HG03469 (cell line): ENCODE results near the gene RPL31.
A peak's percentile ranks its signal among the peaks of the same experiment; 100 is the strongest.

Source experiments
- ATAC-seq: cut with Tn5 transposase; IDR thresholded peaks from one replicate; pipeline ENCODE4 v1.9.1; 2021; ENCODE audit warnings: mild to moderate bottlenecking, moderate library complexity, moderate number of reproducible peaks; ENCODE audit not compliant: unreplicated experiment

Gene RPL31

DNA sequence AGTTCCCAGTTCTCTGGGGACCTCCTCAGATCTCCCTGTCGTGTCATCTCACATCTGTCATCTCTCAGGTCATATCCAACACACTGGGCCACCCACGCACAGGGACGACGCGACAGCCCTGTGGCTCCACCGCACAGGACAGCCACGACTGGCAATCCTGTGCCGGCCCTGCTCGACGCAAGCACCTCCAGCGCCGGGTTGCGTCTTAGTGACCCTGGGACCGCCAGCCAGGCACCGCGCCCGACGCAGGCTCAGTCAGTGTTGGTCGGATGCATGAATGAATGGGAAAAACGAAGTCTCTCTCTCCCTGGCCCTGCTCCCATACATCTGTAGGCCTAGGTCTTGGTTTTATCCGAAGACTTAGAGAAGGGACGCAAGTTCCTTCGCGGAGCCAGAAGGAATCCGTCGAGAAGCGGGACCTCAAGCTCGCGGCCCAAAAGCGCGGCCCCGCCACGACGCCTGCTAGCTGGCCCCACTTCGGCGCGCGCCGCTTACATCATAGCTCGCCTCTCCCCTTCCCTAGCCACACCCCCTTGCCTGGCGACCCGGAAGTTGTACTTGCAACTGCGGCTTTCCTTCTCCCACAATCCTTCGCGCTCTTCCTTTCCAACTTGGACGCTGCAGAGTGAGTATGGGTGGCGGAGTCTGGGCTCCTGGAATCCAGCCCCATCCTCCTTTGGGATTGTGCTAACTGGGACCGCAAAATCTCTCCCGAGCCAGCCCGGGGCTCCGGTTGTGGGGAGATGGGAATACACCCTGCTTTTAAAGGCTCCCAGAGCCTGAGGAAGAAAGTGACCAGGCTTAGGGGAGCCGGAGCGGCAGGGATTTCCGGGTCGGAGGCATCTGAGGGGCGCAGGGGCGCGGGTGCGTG, at the start of gene RPL31:
RPL31 (plus strand) TSS at position 599 of the 871 bp plus-strand sequence. CDS start 413 bp downstream, outside the sequence.
- peak; percentile 91 for ATAC-seq

GRCh38 chr2:100952512-100952911, 49.6 kb upstream of the RPL31 start:
- ATAC-seq, result no peak

GRCh38 chr2:100953406-100954043, 48.6 kb upstream of the RPL31 start:
- ATAC-seq, result no peak

DNA sequence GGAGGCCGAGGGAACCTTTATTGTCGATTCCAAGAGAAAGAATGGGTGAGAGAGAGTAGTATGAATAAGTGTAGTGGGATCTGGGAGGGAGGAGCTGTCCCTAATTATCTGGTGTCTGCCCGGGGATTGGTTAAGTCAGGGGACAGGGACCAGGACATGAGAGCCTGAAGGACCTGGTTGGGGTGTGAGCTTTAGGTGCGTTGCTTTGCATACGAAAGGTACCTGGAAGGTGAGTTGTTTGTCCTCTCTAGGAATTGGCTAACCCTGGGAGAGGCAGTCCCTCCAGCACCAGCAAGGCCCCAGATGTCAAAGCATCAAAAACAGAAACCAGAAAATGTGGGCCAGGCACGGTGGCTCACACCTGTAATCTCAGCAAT, 48.1 kb upstream of the RPL31 start:
- ATAC-seq, result no peak

- no peak for ATAC-seq
Observed at GRCh38 chr2:100955226-100955625, 46.9 kb upstream of the RPL31 start.

- no peak for ATAC-seq
Observed at GRCh38 chr2:100956081-100956480, 46.0 kb upstream of the RPL31 start.

DNA sequence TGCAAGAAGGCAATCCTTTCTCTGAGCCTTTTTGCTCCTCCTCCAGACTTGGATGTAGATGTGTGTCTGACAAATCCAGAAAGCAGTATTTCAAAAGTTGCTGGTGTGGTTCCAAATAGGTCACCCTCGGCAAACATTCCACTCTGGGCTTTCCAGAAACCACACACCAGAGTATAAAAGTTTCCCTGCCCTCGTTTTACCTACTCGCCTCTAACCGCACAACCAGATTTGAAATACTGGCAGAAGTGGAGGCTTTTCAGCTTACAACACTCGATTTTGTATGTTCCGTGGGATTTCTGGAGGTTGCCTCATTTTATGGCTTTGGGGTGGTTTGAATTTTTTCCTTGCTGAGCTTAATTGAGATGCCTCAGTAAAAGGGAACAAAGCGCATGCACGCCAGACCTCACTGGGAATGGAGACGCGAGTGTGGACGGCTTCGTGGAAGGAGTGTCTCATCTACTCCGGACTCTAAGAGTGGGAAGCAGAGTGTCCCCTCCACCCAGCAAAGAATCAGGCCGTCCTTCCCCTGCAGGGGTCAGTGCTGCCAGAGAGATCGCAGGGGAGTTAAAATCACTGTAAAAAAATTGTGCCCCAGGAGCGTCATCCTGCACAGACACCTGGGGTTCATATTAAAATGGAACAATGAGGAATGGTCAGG, 44.0 kb upstream of the RPL31 start:
- no peak for ATAC-seq

DNA sequence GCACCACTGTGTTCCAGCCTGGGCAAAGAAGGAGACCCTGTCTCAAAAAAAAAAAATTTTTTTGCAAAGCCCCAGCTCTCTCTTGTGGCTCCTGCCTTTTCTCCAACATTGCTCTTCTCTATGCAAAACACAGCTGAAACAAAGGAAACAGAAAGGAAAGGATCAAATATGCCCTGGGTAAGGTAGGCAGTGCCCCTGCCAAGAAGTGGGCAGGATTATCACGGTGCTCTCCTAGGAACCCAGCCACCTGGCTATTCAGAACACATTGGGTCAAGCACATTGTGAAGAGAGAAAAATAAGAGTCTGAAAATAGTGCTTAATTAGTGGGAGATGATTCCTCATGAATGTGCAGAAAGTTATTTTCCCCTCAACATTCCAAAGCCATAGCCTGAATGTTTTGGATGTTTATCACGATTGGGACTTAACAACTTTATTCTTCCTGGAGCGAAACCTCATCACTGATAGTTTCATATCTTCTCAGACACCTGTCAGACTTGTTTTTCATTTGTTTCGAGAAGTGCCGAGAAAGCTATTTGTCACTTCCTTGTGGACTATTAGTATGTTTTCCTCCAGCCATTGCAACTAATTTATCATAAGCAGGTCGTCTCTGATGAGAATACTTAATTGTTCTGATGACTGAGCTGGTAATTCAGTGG, 42.7 kb upstream of the RPL31 start:
- no peak for ATAC-seq

DNA sequence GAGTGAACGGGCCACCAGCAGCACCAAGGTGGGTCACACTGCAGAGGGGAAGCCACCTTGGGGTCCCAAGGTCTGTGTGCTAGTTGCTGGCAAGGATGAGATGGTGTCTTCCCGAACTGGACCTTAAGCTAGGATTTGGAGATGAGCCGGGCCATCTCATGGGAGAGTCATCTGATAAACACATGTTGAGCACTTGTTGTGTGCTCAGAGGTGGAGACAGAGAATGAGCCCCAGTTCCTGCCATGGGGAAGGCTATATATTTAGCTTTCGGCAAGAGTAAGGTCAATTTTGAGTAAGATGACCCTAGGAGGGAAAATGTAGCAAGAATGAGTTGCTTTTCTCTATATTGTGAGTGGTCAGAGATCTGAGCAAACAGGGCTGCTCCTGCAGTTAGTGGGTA, 41.4 kb upstream of the RPL31 start:
- ATAC-seq, result no peak

GRCh38 chr2:100962366-100963025, 39.6 kb upstream of the RPL31 start:
- ATAC-seq, result no peak

GRCh38 chr2:100963026-100963375, 39.1 kb upstream of the RPL31 start:
- ATAC-seq, result no peak

DNA sequence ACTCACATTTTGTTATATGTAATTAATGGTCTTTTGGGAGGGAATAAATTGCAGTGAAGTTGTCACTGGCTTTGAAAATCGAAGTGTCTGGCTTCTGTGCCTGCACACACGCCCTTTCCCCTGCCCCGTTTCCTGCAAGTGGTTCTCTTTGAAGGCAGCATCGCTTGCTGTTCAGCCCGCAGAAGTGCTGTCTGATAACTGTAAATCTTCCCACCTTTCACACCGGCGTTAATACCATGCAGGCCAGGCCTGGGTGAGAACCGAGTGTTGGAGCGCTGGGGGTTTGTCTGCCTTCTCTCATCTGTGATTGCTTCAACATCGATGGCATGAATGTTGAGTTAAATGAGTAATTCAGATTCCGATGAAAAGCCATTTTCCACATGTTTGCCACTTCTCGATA, 37.9 kb upstream of the RPL31 start:
- ATAC-seq, result no peak

DNA sequence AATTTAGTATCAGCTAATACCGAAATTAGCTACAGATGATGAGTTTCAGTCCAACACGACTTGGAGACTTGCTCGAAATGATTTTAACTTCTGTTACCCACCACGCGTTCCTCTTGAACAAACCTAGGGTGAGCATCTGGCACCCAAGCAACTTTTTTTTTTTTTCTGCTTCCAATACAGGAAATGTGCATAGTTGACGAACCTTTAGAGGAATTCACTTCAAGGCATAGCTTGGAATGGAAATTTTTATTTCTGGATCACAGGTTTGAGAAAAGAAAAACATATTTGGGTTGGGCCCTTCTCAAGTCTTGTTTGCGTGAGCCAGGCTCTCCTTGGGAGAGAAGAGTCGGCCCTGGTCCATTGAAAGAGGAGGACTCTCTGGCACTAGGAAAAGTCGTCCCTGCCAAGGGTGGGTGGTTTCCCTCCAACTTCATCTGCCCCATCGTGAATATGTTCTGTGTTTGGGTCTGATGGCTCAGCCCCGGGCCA, 37.4 kb upstream of the RPL31 start:
- no peak for ATAC-seq

- ATAC-seq, result no peak
Observed at GRCh38 chr2:100965596-100965995, 36.5 kb upstream of the RPL31 start.

DNA sequence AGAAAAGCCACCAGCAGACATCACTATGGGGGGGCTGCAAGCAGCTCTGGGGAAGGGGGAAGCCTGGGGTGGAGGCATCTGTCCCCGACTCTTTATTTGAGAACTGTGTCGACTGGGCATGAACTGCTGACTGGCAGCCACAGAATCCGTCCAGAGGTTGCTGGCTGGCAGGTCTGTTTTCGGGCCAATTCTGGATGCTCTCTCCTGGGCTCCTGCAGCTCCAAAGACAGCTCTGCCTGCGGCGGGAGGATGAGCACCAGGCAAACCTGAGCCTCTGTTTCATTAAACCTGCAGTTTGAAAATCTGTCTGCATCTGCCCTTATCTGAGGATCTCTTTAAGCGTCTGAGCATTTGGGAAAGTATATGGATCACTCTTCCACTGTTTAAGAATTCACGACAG, 34.4 kb upstream of the RPL31 start:
- no peak for ATAC-seq

GRCh38 chr2:100968146-100969145, 33.6 kb upstream of the RPL31 start:
- ATAC-seq, result no peak

DNA sequence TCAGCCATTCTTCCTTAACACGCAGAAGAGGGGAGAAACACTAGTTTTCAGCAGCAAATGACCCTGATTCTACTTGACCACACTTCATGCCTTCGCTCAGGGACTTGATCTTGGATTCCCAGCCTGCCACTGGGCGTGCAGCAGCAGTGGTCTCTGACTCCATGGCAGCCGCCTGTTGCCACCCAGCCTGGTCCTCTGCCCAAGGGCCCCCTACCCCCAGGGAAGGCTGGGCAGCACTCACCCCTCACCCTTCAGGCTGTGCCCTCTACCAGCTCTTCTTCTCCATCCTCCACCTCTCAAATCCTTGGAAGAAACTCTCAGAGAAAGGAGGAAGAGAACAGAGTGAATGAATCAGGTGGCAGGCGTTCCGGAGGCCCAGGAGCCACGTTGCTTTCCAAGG, 32.1 kb upstream of the RPL31 start:
- no peak for ATAC-seq

- no peak for ATAC-seq
Observed at GRCh38 chr2:100971221-100971620, 30.9 kb upstream of the RPL31 start.

- ATAC-seq, result no peak
Observed at GRCh38 chr2:100972452-100972851, 29.6 kb upstream of the RPL31 start.
